Urinary bladder (tissue), 4 donors: ENCODE results near the gene SLC30A2. TPM values are rescaled to one million over a fixed set of nuclear protein-coding genes. Genes with fewer than 3 reads are reported as not detected.
A peak's percentile ranks its signal among the peaks of the same experiment; 100 is the strongest.

Experiments
- DNase-seq: peaks from one replicate; pipeline ENCODE4 v3.0.0-alpha.2; 2015; ENCODE audit errors: extremely low spot score
- H3K27ac ChIP-seq: one replicate; pipeline ENCODE4 v1.5.1; 2013; ENCODE audit warnings: low read depth, mild to moderate bottlenecking, moderate library complexity
- H3K36me3 ChIP-seq: one replicate; pipeline ENCODE4 v1.6.1; 2013; ENCODE audit warnings: mild to moderate bottlenecking, moderate library complexity; ENCODE audit not compliant: insufficient read depth
- H3K4me1 ChIP-seq: one replicate; pipeline ENCODE4 v1.6.1; 2013; ENCODE audit warnings: mild to moderate bottlenecking, moderate library complexity; ENCODE audit not compliant: insufficient read depth
- H3K4me3 ChIP-seq: one replicate; pipeline ENCODE4 v1.5.1; 2013; ENCODE audit warnings: low read depth, low read length
- WGBS: extraction: QIAGEN DNeasy Blood & Tissue Kit; methylation state at CpG from one replicate; pipeline ENCODE4 v1.1.7; 2013; 5-methylcytosine and 5-hydroxymethylcytosine counted together
- polyA plus RNA-seq: library from polyadenylated mRNA; stranded (reverse); fragments of 200-250 nt; gene quantifications from one replicate; pipeline ENCODE4 v1.2.3, GENCODE V29; 2013
- total RNA-seq: library from RNA; depleted of rRNA; stranded (reverse); fragments of >200 nt; gene quantifications from one replicate; pipeline ENCODE4 v1.2.3, GENCODE V29; 2014
- donor health status: healthy with polysubstance abuse.
- donor health status: healthy.

SLC30A2 gene
- total and polyA plus RNA-seq, 2 donors: 0.24 to 1.7 TPM

GRCh38 chr1:26060832-26061574 lies 15.1 kb upstream of the SLC30A2 start:
- no peaks in the 10 kb centered on the region for H3K36me3 ChIP-seq

GRCh38 chr1:26059906-26060305 lies 14.0 kb upstream of the SLC30A2 start:
- Histone ChIP-seq H3K4me3 (no peak overlapping the region), H3K4me1 (no peaks in the 10 kb centered on the region)
- no peak for DNase-seq

More at GRCh38 chr1:26060832-26061574, 15.1 kb upstream of the SLC30A2 start:
- no peaks in the 10 kb centered on the region for H3K4me1 ChIP-seq
- no peak overlapping the region for H3K27ac ChIP-seq
- H3K4me3 ChIP-seq: no peak overlapping the region
- no peak for DNase-seq
- WGBS: 72% methylated on average over 12 of the region's 12 CpGs

GRCh38 chr1:26058052-26058595 lies 12.2 kb upstream of the SLC30A2 start:
- Histone ChIP-seq H3K36me3 (no peaks in the 10 kb centered on the region), H3K4me1 (no peaks in the 10 kb centered on the region), H3K27ac (no peak overlapping the region), H3K4me3 (no peak overlapping the region)
- 85% methylated on average over 5 of the region's 5 CpGs for WGBS
- no peak for DNase-seq

More at GRCh38 chr1:26059906-26060305, 14.0 kb upstream of the SLC30A2 start:
- Histone ChIP-seq H3K36me3 (no peaks in the 10 kb centered on the region), H3K27ac (no peak overlapping the region)
- WGBS: 74% methylated on average over 7 of the region's 7 CpGs

- Histone ChIP-seq H3K4me1 (no peaks in the 10 kb centered on the region), H3K36me3 (no peaks in the 10 kb centered on the region), H3K27ac (no peak overlapping the region), H3K4me3 (no peak overlapping the region)
- no peak for DNase-seq
- 79% methylated on average over 2 of the region's 2 CpGs for WGBS
Observed at GRCh38 chr1:26057189-26057588, 11.3 kb upstream of the SLC30A2 start.

- 77% methylated on average over 2 of the region's 2 CpGs for WGBS
- Histone ChIP-seq H3K4me1 (no peaks in the 10 kb centered on the region), H3K36me3 (no peaks in the 10 kb centered on the region), H3K4me3 (no peak overlapping the region), H3K27ac (no peak overlapping the region)
- DNase-seq: no peak
Observed at GRCh38 chr1:26055041-26055440, 9.1 kb upstream of the SLC30A2 start.

- Histone ChIP-seq H3K4me1 (no peaks in the 10 kb centered on the region), H3K4me3 (no peak overlapping the region), H3K36me3 (no peaks in the 10 kb centered on the region), H3K27ac (no peak overlapping the region)
- 46% methylated on average over 16 of the region's 16 CpGs for WGBS
- DNase-seq: no peak
Observed at GRCh38 chr1:26053718-26054560, 8.0 kb upstream of the SLC30A2 start.

- no peaks in the 10 kb centered on the region for H3K4me1 ChIP-seq
- H3K27ac ChIP-seq: no peak overlapping the region
- no peak for DNase-seq
- no peaks in the 10 kb centered on the region for H3K36me3 ChIP-seq
- 83% methylated on average over 6 of the region's 6 CpGs for WGBS
- H3K4me3 ChIP-seq: no peak overlapping the region
Observed at GRCh38 chr1:26050248-26050640, 4.3 kb upstream of the SLC30A2 start.

- WGBS: 78% methylated on average over 10 of the region's 10 CpGs
Observed at GRCh38 chr1:26049531-26050247, 3.8 kb upstream of the SLC30A2 start.

GRCh38 chr1:26047278-26047874 lies 1.5 kb upstream of the SLC30A2 start:
- Histone ChIP-seq H3K4me1 (no peaks in the 10 kb centered on the region), H3K4me3 (no peak overlapping the region), H3K36me3 (no peaks in the 10 kb centered on the region), H3K27ac (no peak overlapping the region)
- WGBS: 81% methylated on average over 7 of the region's 7 CpGs
- DNase-seq: no peak

More at GRCh38 chr1:26049531-26050247, 3.8 kb upstream of the SLC30A2 start:
- no peak overlapping the region for H3K4me3 ChIP-seq
- DNase-seq: no peak
- no peak overlapping the region for H3K27ac ChIP-seq
- H3K36me3 ChIP-seq: no peaks in the 10 kb centered on the region
- H3K4me1 ChIP-seq: no peaks in the 10 kb centered on the region

- WGBS: 8% methylated on average over 57 of the region's 57 CpGs
- Histone ChIP-seq H3K4me1 (no peaks in the 10 kb centered on the region), H3K4me3 (peak overlapping the region; percentile 9), H3K36me3 (no peaks in the 10 kb centered on the region), H3K27ac (no peak overlapping the region)
- DNase-seq: no peak
Observed at GRCh38 chr1:26046246-26047095, 553 bp upstream of the SLC30A2 start.

GRCh38 chr1:26044971-26045721 lies 772 bp downstream of the SLC30A2 start:
- H3K4me1 ChIP-seq: no peaks in the 10 kb centered on the region
- WGBS: 37% methylated on average over 29 of the region's 29 CpGs
- no peak overlapping the region for H3K27ac ChIP-seq
- no peak overlapping the region for H3K4me3 ChIP-seq
- H3K36me3 ChIP-seq: no peaks in the 10 kb centered on the region
- no peak for DNase-seq

- no peak overlapping the region for H3K4me3 ChIP-seq
- no peak overlapping the region for H3K27ac ChIP-seq
- H3K4me1 ChIP-seq: no peaks in the 10 kb centered on the region
- DNase-seq: no peak
- H3K36me3 ChIP-seq: no peaks in the 10 kb centered on the region
- WGBS: 95% methylated on average over 3 of the region's 3 CpGs
Observed at GRCh38 chr1:26044414-26044813, 1.5 kb downstream of the SLC30A2 start.
